ENCODE measurements around the gene ELF3. TPM values are rescaled to one million over a fixed set of nuclear protein-coding genes. Genes with fewer than 3 reads are reported as not detected.
"Not testable (repeated sequence)": the region's sequence is repeated elsewhere in the genome, so short reads cannot be mapped to it uniquely, and the experiment has no call there.

ELF3 gene
- total RNA-seq, 1 donor = 3.9 TPM

DNA sequence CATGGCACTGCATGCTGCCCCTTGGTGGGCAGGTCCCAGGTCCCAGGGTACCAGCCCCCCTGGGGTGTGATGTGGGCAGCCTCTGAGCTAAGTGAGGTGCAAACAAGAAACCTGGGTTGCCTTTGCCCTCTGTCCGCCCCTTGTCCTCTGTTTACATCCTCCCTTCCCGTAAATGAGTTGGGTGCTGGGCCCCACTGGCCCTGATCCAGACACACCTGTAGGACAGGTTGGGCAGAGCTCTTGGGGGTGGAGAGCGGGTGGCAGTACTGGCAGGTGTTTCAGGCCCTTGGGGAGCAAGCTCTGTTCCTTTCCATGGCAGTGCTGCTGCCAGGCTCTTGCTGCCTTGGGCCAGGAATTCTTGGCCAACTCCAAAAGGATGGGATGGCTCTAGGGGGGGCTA is 35.8 kb downstream of the ELF3 start:
- TF ChIP-seq, protein P1, sequence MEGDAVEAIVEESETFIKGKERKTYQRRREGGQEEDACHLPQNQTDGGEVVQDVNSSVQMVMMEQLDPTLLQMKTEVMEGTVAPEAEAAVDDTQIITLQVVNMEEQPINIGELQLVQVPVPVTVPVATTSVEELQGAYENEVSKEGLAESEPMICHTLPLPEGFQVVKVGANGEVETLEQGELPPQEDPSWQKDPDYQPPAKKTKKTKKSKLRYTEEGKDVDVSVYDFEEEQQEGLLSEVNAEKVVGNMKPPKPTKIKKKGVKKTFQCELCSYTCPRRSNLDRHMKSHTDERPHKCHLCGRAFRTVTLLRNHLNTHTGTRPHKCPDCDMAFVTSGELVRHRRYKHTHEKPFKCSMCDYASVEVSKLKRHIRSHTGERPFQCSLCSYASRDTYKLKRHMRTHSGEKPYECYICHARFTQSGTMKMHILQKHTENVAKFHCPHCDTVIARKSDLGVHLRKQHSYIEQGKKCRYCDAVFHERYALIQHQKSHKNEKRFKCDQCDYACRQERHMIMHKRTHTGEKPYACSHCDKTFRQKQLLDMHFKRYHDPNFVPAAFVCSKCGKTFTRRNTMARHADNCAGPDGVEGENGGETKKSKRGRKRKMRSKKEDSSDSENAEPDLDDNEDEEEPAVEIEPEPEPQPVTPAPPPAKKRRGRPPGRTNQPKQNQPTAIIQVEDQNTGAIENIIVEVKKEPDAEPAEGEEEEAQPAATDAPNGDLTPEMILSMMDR (IDR thresholded peaks at IDR 0.05; ENCODE audit: insufficient read depth, low read depth, low read length) = no peak
- no peak overlapping the region for H3K4me3 ChIP-seq (ENCODE audit: low read depth, low read length)
- DNase-seq (ENCODE audit: low read depth) = no peak

GRCh38 chr1:202046748-202047708 is 36.6 kb downstream of the ELF3 start:
- DNase-seq (ENCODE audit: low read depth) = no peak

GRCh38 chr1:202047977-202048376 is 37.6 kb downstream of the ELF3 start:
- no peak overlapping the region for H3K4me3 ChIP-seq (ENCODE audit: low read depth, low read length)
- no peak for DNase-seq (ENCODE audit: low read depth)
- TF ChIP-seq, protein P1 (IDR thresholded peaks at IDR 0.05; ENCODE audit: insufficient read depth, low read depth, low read length) = no peak

More at GRCh38 chr1:202046748-202047708, 36.6 kb downstream of the ELF3 start:
- no peak overlapping the region for H3K4me3 ChIP-seq (ENCODE audit: low read depth, low read length)
- TF ChIP-seq, protein P1 (IDR thresholded peaks at IDR 0.05; ENCODE audit: insufficient read depth, low read depth, low read length) = no peak

GRCh38 chr1:202049129-202049528 is 38.7 kb downstream of the ELF3 start:
- TF ChIP-seq, protein P1 (IDR thresholded peaks at IDR 0.05; ENCODE audit: insufficient read depth, low read depth, low read length) = no peak
- peak; percentile 33 for DNase-seq (ENCODE audit: low read depth)
- H3K4me3 ChIP-seq (ENCODE audit: low read depth, low read length) = no peak overlapping the region

DNA sequence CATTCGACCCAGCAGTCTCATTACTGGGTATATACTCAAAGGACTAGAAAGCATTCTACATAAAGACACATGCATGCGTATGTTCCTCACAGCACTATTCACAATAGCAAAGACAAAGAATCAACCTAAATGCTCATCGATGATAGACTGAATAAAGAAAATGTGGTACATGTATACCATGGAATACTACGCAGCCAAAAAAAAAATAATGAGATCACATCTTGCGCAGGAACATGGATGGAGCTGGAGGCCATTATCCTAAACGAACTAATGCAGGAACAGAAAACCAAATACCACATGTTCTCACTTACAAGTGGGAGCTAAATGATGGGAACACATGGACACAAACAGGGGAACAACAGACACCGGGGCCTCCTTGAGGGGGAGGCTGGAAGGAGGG is 43.7 kb downstream of the ELF3 start:
- no peak overlapping the region for H3K4me3 ChIP-seq (ENCODE audit: low read depth, low read length)
- TF ChIP-seq, protein P1 (IDR thresholded peaks at IDR 0.05; ENCODE audit: insufficient read depth, low read depth, low read length) = no peak
- no peak for DNase-seq (ENCODE audit: low read depth)

DNA sequence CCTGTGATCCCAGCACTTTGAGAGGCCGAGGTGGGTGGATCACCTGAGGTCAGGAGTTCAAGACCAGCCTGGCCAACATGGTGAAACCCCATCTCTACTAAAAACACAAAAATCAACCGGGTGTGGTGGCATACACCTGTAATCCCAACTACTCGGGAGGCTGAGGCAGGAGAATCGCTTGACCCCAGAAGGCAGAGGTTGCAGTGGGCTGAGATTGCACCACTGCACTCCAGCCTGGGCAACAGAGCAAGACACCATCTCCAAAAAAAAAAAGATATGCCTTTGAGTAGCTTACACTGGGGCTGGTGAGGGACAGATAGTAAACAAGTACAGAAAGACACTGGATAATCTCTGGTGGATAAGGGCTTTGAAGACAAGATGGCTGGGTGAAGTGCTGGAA is 44.3 kb downstream of the ELF3 start:
- H3K4me3 ChIP-seq (ENCODE audit: low read depth, low read length); DNase-seq (ENCODE audit: low read depth): not testable (repeated sequence)

DNA sequence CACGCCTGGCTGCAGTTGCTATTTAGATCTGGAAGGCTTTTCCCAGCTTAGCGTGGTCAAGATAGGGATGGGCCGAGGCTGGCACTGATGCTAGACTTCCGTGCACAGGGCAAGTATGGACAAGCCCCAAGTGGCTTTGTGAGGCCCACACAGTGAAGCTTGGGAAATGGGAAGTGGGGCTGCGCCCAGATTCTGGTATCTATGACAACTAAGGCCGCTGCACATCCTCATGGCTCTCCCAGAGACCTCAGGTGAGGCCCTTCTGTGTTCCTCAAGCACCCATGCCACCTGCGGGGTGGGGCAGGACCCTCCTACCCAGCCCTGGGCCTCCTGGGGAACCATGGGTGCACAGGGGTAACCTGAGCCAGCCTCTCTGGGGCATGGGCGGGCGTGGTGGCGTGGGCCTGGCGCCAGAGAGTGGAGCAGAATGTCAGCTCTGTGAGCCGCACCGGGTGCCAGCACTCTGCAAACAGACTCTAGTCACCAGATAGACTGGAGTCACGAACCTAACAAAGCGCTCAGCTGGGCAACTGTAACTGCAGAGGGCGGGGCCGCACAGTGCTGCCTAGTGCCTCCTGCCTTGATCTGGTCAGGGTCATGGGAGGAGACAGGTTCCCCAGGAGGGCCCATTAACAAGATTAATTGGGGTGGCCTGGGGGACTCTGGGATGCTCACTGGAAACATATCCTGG is 46.4 kb downstream of the ELF3 start:
- TF ChIP-seq, protein P1 (IDR thresholded peaks at IDR 0.05; ENCODE audit: insufficient read depth, low read depth, low read length) = no peak
- no peak overlapping the region for H3K4me3 ChIP-seq (ENCODE audit: low read depth, low read length)
- no peak for DNase-seq (ENCODE audit: low read depth)

GRCh38 chr1:202057335-202057704 is 46.9 kb downstream of the ELF3 start:
- not testable (repeated sequence) for DNase-seq (ENCODE audit: low read depth); H3K4me3 ChIP-seq (ENCODE audit: low read depth, low read length)
